ENCODE measurements around the gene GRAMD4.

GRAMD4 gene

GRCh38 chr22:46695346-46696228, 75.4 kb downstream of the GRAMD4 start:
- no peak for DNase-seq

GRCh38 chr22:46696229-46696518, 76.0 kb downstream of the GRAMD4 start:
- DNase-seq, result no peak

- no peak for DNase-seq
Measured at GRCh38 chr22:46696614-46697013, 76.4 kb downstream of the GRAMD4 start.

- no peak for DNase-seq
Measured at GRCh38 chr22:46697811-46698515, 77.8 kb downstream of the GRAMD4 start.

- no peak for DNase-seq
Measured at GRCh38 chr22:46699091-46699490, 78.9 kb downstream of the GRAMD4 start.

- no peak for DNase-seq
Measured at GRCh38 chr22:46701262-46701661, 81.1 kb downstream of the GRAMD4 start.

- no peak for DNase-seq
Measured at GRCh38 chr22:46703171-46703995, 83.2 kb downstream of the GRAMD4 start.

- DNase-seq, result no peak
Measured at GRCh38 chr22:46703996-46704370, 83.8 kb downstream of the GRAMD4 start.

GRCh38 chr22:46706060-46706459, 85.9 kb downstream of the GRAMD4 start:
- no peak for DNase-seq

- no peak for DNase-seq
Measured at GRCh38 chr22:46707305-46707704, 87.1 kb downstream of the GRAMD4 start.

GRCh38 chr22:46707827-46708570, 87.8 kb downstream of the GRAMD4 start:
- no peak for DNase-seq

- no peak for DNase-seq
Measured at GRCh38 chr22:46708766-46709330, 88.7 kb downstream of the GRAMD4 start.

GRCh38 chr22:46710806-46711205, 90.6 kb downstream of the GRAMD4 start:
- no peak for DNase-seq

- no peak for DNase-seq
Measured at GRCh38 chr22:46712288-46712687, 92.1 kb downstream of the GRAMD4 start.

- no peak for DNase-seq
Measured at GRCh38 chr22:46714550-46714949, 94.4 kb downstream of the GRAMD4 start.

GRCh38 chr22:46719921-46720320, 99.7 kb downstream of the GRAMD4 start:
- no peak for DNase-seq

- no peak for DNase-seq
Measured at GRCh38 chr22:46721501-46722085, 101.4 kb downstream of the GRAMD4 start.

GRCh38 chr22:46723882-46724281, 103.7 kb downstream of the GRAMD4 start:
- DNase-seq, result no peak

- no peak for DNase-seq
Measured at GRCh38 chr22:46725096-46725495, 104.9 kb downstream of the GRAMD4 start.

- DNase-seq, result no peak
Measured at GRCh38 chr22:46726066-46726985, 106.1 kb downstream of the GRAMD4 start.

GRCh38 chr22:46726986-46727317, 106.8 kb downstream of the GRAMD4 start:
- DNase-seq, result no peak

Measured in Kasumi-1 (cell line).